ENCODE measurements around the gene SYTL3. TPM values are rescaled to one million over a fixed set of nuclear protein-coding genes. Genes with fewer than 3 reads are reported as not detected.
"Not testable (repeated sequence)": the region's sequence is repeated elsewhere in the genome, so short reads cannot be mapped to it uniquely, and the experiment has no call there.

SYTL3 gene
- total RNA-seq, 1 donor from 2014 or later, result 0.48 TPM

- no peak overlapping the region for H3K4me3 Mint-ChIP-seq (ENCODE audit: unreplicated experiment)
- TF ChIP-seq, protein P1, sequence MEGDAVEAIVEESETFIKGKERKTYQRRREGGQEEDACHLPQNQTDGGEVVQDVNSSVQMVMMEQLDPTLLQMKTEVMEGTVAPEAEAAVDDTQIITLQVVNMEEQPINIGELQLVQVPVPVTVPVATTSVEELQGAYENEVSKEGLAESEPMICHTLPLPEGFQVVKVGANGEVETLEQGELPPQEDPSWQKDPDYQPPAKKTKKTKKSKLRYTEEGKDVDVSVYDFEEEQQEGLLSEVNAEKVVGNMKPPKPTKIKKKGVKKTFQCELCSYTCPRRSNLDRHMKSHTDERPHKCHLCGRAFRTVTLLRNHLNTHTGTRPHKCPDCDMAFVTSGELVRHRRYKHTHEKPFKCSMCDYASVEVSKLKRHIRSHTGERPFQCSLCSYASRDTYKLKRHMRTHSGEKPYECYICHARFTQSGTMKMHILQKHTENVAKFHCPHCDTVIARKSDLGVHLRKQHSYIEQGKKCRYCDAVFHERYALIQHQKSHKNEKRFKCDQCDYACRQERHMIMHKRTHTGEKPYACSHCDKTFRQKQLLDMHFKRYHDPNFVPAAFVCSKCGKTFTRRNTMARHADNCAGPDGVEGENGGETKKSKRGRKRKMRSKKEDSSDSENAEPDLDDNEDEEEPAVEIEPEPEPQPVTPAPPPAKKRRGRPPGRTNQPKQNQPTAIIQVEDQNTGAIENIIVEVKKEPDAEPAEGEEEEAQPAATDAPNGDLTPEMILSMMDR (IDR thresholded peaks at IDR 0.05), result no peak
- H3K27me3 Mint-ChIP-seq (ENCODE audit: unreplicated experiment), result peaks cover 4% of the 10 kb centered on the region
- H3K36me3 Mint-ChIP-seq (ENCODE audit: unreplicated experiment), result no peaks in the 10 kb centered on the region
- no peak overlapping the region for H3K27ac Mint-ChIP-seq (ENCODE audit: unreplicated experiment)
- no peaks in the 10 kb centered on the region for H3K4me1 Mint-ChIP-seq (ENCODE audit: unreplicated experiment)
- H3K9me3 Mint-ChIP-seq (ENCODE audit: unreplicated experiment), result no peaks in the 10 kb centered on the region
- no peak for DNase-seq (ENCODE audit: extremely low spot score, unreplicated experiment)
Observed at GRCh38 chr6:158697811-158698210, 48.0 kb downstream of the SYTL3 start.

DNA sequence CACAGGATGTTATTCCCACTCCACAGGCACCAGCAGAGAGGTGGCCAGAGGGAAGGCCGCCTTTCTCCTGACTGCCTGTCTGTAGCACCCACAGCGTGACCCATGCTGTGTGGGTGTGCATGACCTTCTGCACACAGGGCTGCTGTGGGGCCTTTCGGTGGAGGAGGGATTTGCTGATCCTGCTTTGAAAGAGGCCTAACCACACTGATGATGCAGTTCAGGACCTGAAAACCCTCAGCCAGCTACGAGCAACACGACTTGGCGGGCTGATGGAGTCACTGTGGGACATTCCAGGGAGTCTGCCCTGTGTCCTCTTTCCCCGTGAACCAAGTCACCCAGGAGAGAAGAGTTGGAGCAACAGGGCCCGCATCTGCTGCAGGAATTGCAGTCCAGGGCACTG lies 49.1 kb downstream of the SYTL3 start:
- Mint-ChIP-seq H3K36me3 (ENCODE audit: unreplicated experiment) (no peaks in the 10 kb centered on the region), H3K9me3 (ENCODE audit: unreplicated experiment) (no peaks in the 10 kb centered on the region), H3K27me3 (ENCODE audit: unreplicated experiment) (peaks cover 4% of the 10 kb centered on the region), H3K4me1 (ENCODE audit: unreplicated experiment) (no peaks in the 10 kb centered on the region), H3K4me3 (ENCODE audit: unreplicated experiment) (no peak overlapping the region), H3K27ac (ENCODE audit: unreplicated experiment) (no peak overlapping the region)
- DNase-seq (ENCODE audit: extremely low spot score, unreplicated experiment), result no peak
- TF ChIP-seq, protein P1 (IDR thresholded peaks at IDR 0.05), result no peak

- H3K4me1 Mint-ChIP-seq (ENCODE audit: unreplicated experiment); DNase-seq (ENCODE audit: extremely low spot score, unreplicated experiment); H3K4me3 Mint-ChIP-seq (ENCODE audit: unreplicated experiment); H3K27me3 Mint-ChIP-seq (ENCODE audit: unreplicated experiment); H3K36me3 Mint-ChIP-seq (ENCODE audit: unreplicated experiment); H3K27ac Mint-ChIP-seq (ENCODE audit: unreplicated experiment); H3K9me3 Mint-ChIP-seq (ENCODE audit: unreplicated experiment): not testable (repeated sequence)
Observed at GRCh38 chr6:158701268-158701667, 51.4 kb downstream of the SYTL3 start.

- DNase-seq (ENCODE audit: extremely low spot score, unreplicated experiment), result no peak
- Mint-ChIP-seq H3K4me3 (ENCODE audit: unreplicated experiment) (no peak overlapping the region), H3K9me3 (ENCODE audit: unreplicated experiment) (no peaks in the 10 kb centered on the region), H3K27me3 (ENCODE audit: unreplicated experiment) (no peaks in the 10 kb centered on the region), H3K36me3 (ENCODE audit: unreplicated experiment) (no peaks in the 10 kb centered on the region), H3K4me1 (ENCODE audit: unreplicated experiment) (peaks cover 27% of the 10 kb centered on the region), H3K27ac (ENCODE audit: unreplicated experiment) (no peak overlapping the region)
- TF ChIP-seq, protein P1 (IDR thresholded peaks at IDR 0.05), result no peak
Observed at GRCh38 chr6:158703111-158703836, 53.4 kb downstream of the SYTL3 start.

- TF ChIP-seq, protein P1 (IDR thresholded peaks at IDR 0.05), result peak; percentile 100
- H3K4me1 Mint-ChIP-seq (ENCODE audit: unreplicated experiment), result peaks cover 32% of the 10 kb centered on the region
- H3K27me3 Mint-ChIP-seq (ENCODE audit: unreplicated experiment), result no peaks in the 10 kb centered on the region
- DNase-seq (ENCODE audit: extremely low spot score, unreplicated experiment), result peak; percentile 94
- H3K9me3 Mint-ChIP-seq (ENCODE audit: unreplicated experiment), result no peaks in the 10 kb centered on the region
- H3K36me3 Mint-ChIP-seq (ENCODE audit: unreplicated experiment), result no peaks in the 10 kb centered on the region
- no peak overlapping the region for H3K27ac Mint-ChIP-seq (ENCODE audit: unreplicated experiment)
- H3K4me3 Mint-ChIP-seq (ENCODE audit: unreplicated experiment), result peak overlapping the region; percentile 78
Observed at GRCh38 chr6:158703837-158704822, 54.3 kb downstream of the SYTL3 start.

Measured in osteocyte (in vitro differentiated cells).